CD14-positive monocyte (primary cell): ENCODE data around the gene NEK10. TPM values are rescaled to one million over a fixed set of nuclear protein-coding genes. Genes with fewer than 3 reads are reported as not detected.

ENCODE experiments used
- DNase-seq, 3 donors: peaks; one replicate each; pipeline ENCODE4 v3.0.0-alpha.2; 2011 to 2022
- H2AFZ ChIP-seq: 2 replicates; pipeline ENCODE4 v1.6.0; 2012; ENCODE audit warnings: mild to moderate bottlenecking, low read depth, low read length, inconsistent platforms; ENCODE audit not compliant: insufficient read depth, poor library complexity, severe bottlenecking
- H3K27ac ChIP-seq, 2 donors: 1 replicate in 1 of 2; 2 replicates in 1 of 2; pipeline ENCODE4 v1.5.1; 2012 to 2013; ENCODE audit warnings: low read length in 2 of 2, control low read depth in 1 of 2, inconsistent platforms in 1 of 2, low read depth in 1 of 2, mild to moderate bottlenecking in 1 of 2
- H3K27me3 ChIP-seq, 2 donors: one replicate each; pipeline versions ENCODE4 v1.6.0 to v1.6.1; 2011 to 2013; ENCODE audit warnings: low read length in 2 of 2; ENCODE audit not compliant: control insufficient read depth in 2 of 2, insufficient read depth in 2 of 2
- H3K36me3 ChIP-seq, 2 donors: replicated peaks in 1 of 2; 1 replicate in 1 of 2; 2 replicates in 1 of 2; pipeline versions ENCODE4 v1.5.1 to v1.6.1; 2012 to 2013; ENCODE audit warnings: low read length in 2 of 2, control low read depth in 1 of 2, inconsistent platforms in 1 of 2, mild to moderate bottlenecking in 1 of 2; ENCODE audit not compliant: insufficient read depth in 2 of 2, control insufficient read depth in 1 of 2
- H3K4me1 ChIP-seq, 2 donors: 1 replicate in 1 of 2; 2 replicates in 1 of 2; pipeline versions ENCODE4 v1.5.1 to v1.6.1; 2012 to 2013; ENCODE audit warnings: low read length in 2 of 2, control low read depth in 1 of 2, inconsistent platforms in 1 of 2, mild to moderate bottlenecking in 1 of 2, moderate library complexity in 1 of 2; ENCODE audit not compliant: insufficient read depth in 2 of 2, control insufficient read depth in 1 of 2
- H3K4me2 ChIP-seq: replicated peaks from 2 replicates; pipeline ENCODE3; 2012; ENCODE audit warnings: low read length, moderate library complexity, mild to moderate bottlenecking; ENCODE audit not compliant: poor library complexity, severe bottlenecking; ENCODE audit errors: extremely low read depth
- H3K4me3 ChIP-seq, 3 experiments: fragments of 200-600 bp in 1 of 3; sonication (generic) in 1 of 3; replicated peaks in 1 of 3; 1 replicate in 2 of 3; 2 replicates in 1 of 3; pipeline ENCODE4 v1.5.1; 2011 to 2013; ENCODE audit warnings: low read length in 3 of 3, mild to moderate bottlenecking in 3 of 3, control low read depth in 2 of 3, low read depth in 2 of 3, inconsistent platforms in 1 of 3, moderate library complexity in 1 of 3
- H3K79me2 ChIP-seq: 2 replicates; pipeline ENCODE4 v1.6.0; 2012; ENCODE audit warnings: mild to moderate bottlenecking, control low read depth, inconsistent platforms, low read length, moderate library complexity; ENCODE audit not compliant: insufficient read depth
- H3K9ac ChIP-seq: 2 replicates; pipeline ENCODE4 v1.6.0; 2017; ENCODE audit warnings: low read length, mild to moderate bottlenecking; ENCODE audit not compliant: insufficient read depth, poor library complexity, severe bottlenecking
- H3K9me3 ChIP-seq, 2 donors: replicated peaks in 1 of 2; 1 replicate in 1 of 2; 2 replicates in 1 of 2; pipeline versions ENCODE4 v1.5.1 to v1.6.1; 2012 to 2013; ENCODE audit warnings: low read length in 2 of 2, control low read depth in 1 of 2; ENCODE audit not compliant: control insufficient read depth in 1 of 2, insufficient read depth in 1 of 2
- H4K20me1 ChIP-seq: 2 replicates; pipeline ENCODE4 v1.6.0; 2012; ENCODE audit warnings: mild to moderate bottlenecking, low read length, control low read depth, moderate library complexity; ENCODE audit not compliant: insufficient read depth
- H3K27ac Mint-ChIP-seq, 7 donors: one replicate each; pipeline ENCODE4 v1.8.0; 2020; ENCODE audit warnings: mild to moderate bottlenecking in 7 of 7, mixed read lengths in 7 of 7, moderate library complexity in 6 of 7, inconsistent platforms in 2 of 7
- H3K27me3 Mint-ChIP-seq, 3 donors: one replicate each; pipeline ENCODE4 v1.8.0; 2021 to 2022; ENCODE audit warnings: low read depth in 3 of 3, mild to moderate bottlenecking in 3 of 3, mixed read lengths in 3 of 3, moderate library complexity in 3 of 3, inconsistent platforms in 1 of 3
- H3K36me3 Mint-ChIP-seq, 2 donors: one replicate each; pipeline ENCODE4 v1.8.0; 2020; ENCODE audit warnings: mixed read lengths in 2 of 2, inconsistent platforms in 1 of 2, mild to moderate bottlenecking in 1 of 2
- H3K4me1 Mint-ChIP-seq: one replicate; pipeline ENCODE4 v1.8.0; 2020; ENCODE audit warnings: mild to moderate bottlenecking, mixed read lengths
- H3K4me3 Mint-ChIP-seq, 2 donors: one replicate each; pipeline ENCODE4 v1.8.0; 2020; ENCODE audit warnings: mild to moderate bottlenecking in 2 of 2, mixed read lengths in 2 of 2, moderate library complexity in 1 of 2
- H3K9me3 Mint-ChIP-seq, 7 donors: one replicate each; pipeline ENCODE4 v1.8.0; 2020 to 2022; ENCODE audit warnings: mixed read lengths in 7 of 7, mild to moderate bottlenecking in 6 of 7, moderate library complexity in 6 of 7, inconsistent platforms in 2 of 7
- CTCF ChIP-seq: fragments of 200-600 bp; IDR thresholded peaks from one replicate; pipeline ENCODE4 v1.8.0; 2022; ENCODE audit warnings: antibody characterized with exemption, mild to moderate bottlenecking
- WGBS: methylation state at CpG from one replicate; pipeline ENCODE4 v1.1.5; 2013; ENCODE audit warnings: missing lambda C conversion rate; ENCODE audit not compliant: insufficient coverage; 5-methylcytosine and 5-hydroxymethylcytosine counted together
- intact Hi-C, 2 donors: fragments of 100-400 bp; cut with micrococcal nuclease; formaldehyde crosslinking; loops; one replicate each; pipeline versions ENCODE4 v1.15.0 to v1.15.1; 2023
- polyA plus RNA-seq, 3 donors: library from polyadenylated mRNA; depleted of rRNA in 1 of 3; unstranded in 2 of 3; stranded (reverse) in 1 of 3; fragments of 300-500 nt in 2 of 3; fragments of >200 nt in 1 of 3; fragmentation: Illumina TruSeq in 2 of 3; gene quantifications; 1 replicate in 2 of 3; 2 replicates in 1 of 3; pipeline ENCODE4 v1.2.3, GENCODE V29; 2012 to 2021

The NEK10 gene
- polyA plus RNA-seq, 3 donors, result not detected

GRCh38 chr3:27078246-27078913, 290.8 kb downstream of the NEK10 start:
- no peak overlapping the region for H3K27ac ChIP-seq
- no peak overlapping the region for H3K4me3 ChIP-seq
- DNase-seq, result no peak
- no peak overlapping the region for H3K27ac Mint-ChIP-seq
- H3K9ac ChIP-seq, result no peak overlapping the region
- peaks cover 1 to 9% (median 5%) of the 10 kb centered on the region in 3 donors for H3K27me3 Mint-ChIP-seq
- peaks cover 0 to 5% (median 0%) of the 10 kb centered on the region in 7 donors for H3K9me3 Mint-ChIP-seq
- no peaks in the 10 kb centered on the region for H3K27me3 ChIP-seq
- TF ChIP-seq CTCF, result no peak
- H3K4me2 ChIP-seq, result no peak overlapping the region
- no peak overlapping the region for H2AFZ ChIP-seq
- H3K36me3 ChIP-seq, result no peaks in the 10 kb centered on the region
- H3K4me3 Mint-ChIP-seq, result no peak overlapping the region
- no peaks in the 10 kb centered on the region for H3K4me1 ChIP-seq
- H3K9me3 ChIP-seq, result peaks cover 0 to 3% of the 10 kb centered on the region in 2 donors
- no peaks in the 10 kb centered on the region for H3K4me1 Mint-ChIP-seq
- H4K20me1 ChIP-seq, result no peaks in the 10 kb centered on the region
- no peaks in the 10 kb centered on the region for H3K79me2 ChIP-seq
- H3K36me3 Mint-ChIP-seq, result no peaks in the 10 kb centered on the region
- intact Hi-C loops, result no loop called here
- WGBS, result 93% methylated on average over 1 of the region's 5 CpGs

- Mint-ChIP-seq H3K36me3 (no peaks in the 10 kb centered on the region), H3K27me3 (peaks cover 1 to 9% (median 1%) of the 10 kb centered on the region in 3 donors)
These were observed 292.2 kb downstream of the NEK10 start for GRCh38 chr3:27076815-27077630.

More at GRCh38 chr3:27076815-27077630, 292.2 kb downstream of the NEK10 start:
- Histone ChIP-seq H3K9me3 (peaks cover 0 to 3% of the 10 kb centered on the region in 2 donors), H3K79me2 (no peaks in the 10 kb centered on the region), H2AFZ (no peak overlapping the region), H4K20me1 (no peaks in the 10 kb centered on the region), H3K27me3 (no peaks in the 10 kb centered on the region), H3K9ac (no peak overlapping the region), H3K4me3 (no peak overlapping the region), H3K4me2 (no peak overlapping the region), H3K4me1 (no peaks in the 10 kb centered on the region), H3K27ac (no peak overlapping the region), H3K36me3 (no peaks in the 10 kb centered on the region)
- no peak overlapping the region for H3K27ac Mint-ChIP-seq
- DNase-seq, result no peak
- intact Hi-C loops, result no loop called here
- no peak overlapping the region for H3K4me3 Mint-ChIP-seq
- WGBS, result no CpG with 5 or more reads among the region's 6 CpGs
- H3K4me1 Mint-ChIP-seq, result no peaks in the 10 kb centered on the region
- no peak for TF ChIP-seq CTCF
- H3K9me3 Mint-ChIP-seq, result peaks cover 0 to 5% (median 0%) of the 10 kb centered on the region in 7 donors
